NCI-H2196 (cell line): Measurements from ENCODE around the gene CKM.
A peak's percentile ranks its signal among the peaks of the same experiment; 100 is the strongest.
"Not testable (repeated sequence)": the region's sequence is repeated elsewhere in the genome, so short reads cannot be mapped to it uniquely, and the experiment has no call there.

ENCODE experiments used
- DNase-seq: peaks from one replicate; lab custom pipeline; 2025; ENCODE audit not compliant: unreplicated experiment; lab: John Stamatoyannopoulos, UW

Gene CKM

DNA sequence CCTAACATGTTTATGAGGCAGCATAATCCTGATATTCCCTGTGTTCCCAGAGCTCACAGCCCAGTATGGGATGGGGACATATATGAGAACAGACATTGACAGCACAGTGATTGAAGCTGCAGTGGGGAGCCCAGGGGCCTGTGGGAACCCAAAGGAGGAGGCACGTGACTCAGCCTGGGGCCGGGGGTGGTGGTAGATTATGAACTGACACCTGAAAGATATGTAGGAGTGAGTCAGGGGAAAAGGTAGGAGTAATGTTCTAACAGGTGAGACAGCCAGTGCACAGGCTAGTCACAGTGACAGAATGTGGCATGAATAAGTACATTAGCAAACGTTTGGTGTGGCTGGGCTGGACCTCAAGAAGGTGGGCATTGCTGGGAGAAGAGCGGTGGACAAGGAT, 29.0 kb downstream of the CKM start:
- DNase-seq: no peak

GRCh38 chr19:45291834-45292233, 30.8 kb downstream of the CKM start:
- no peak for DNase-seq

DNA sequence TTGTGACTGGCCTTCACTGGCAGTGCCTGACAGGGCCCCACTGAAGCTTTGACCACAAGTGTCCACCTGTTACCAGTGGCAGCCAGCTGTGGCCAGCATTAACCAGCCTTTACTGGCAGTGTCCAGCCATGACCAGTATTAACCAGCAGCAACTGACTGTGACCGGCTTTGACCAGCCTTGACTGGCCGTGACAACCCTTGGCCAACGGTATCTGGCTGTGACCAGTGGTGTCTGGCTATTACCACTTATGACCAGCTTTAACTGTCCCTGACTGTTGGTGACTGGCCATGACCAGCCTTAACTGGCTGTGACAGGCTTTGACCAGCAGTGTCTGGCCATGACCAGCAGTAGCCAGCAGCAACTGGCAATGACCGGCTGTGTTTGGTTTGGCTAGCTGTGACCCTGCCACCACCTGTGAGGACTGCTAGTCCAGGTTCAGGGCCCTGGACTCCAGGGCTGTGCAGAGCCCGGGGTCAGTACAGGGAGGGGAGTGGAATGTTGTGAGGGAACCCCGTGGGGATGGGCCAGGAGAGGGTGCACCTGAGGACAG, 32.2 kb downstream of the CKM start:
- DNase-seq: no peak

GRCh38 chr19:45283443-45284033, 39.1 kb downstream of the CKM start:
- DNase-seq: no peak

- no peak for DNase-seq
Measured at GRCh38 chr19:45280471-45280961, 42.2 kb downstream of the CKM start.

DNA sequence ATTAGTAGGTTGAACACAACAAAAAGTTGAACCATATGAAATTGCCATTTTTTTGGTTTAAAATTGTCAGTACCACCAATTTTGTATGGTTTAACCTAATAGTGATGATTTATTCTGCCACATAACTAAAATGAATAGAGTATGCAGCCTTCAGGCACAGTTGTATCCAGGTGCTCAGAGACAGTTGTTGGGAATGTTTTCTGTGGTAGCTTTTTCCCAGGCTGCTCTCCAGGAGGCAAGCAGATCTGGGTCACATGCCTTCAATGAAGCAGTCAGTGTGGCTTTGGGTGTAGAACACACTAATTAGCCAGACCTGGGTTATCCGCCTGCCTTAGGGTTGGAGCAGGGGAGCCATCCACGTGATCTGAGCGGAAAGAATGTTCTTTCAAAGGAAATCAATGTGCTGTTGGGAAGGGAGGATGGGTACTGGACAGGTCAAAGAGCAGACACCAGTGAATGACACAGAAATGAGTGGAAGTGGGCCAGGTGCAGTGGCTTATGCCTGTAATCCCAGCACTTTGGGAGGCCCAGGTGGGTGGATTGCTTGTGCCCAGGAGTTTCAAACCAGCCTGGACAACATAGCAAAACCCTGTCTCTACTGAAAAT, 43.0 kb downstream of the CKM start:
- DNase-seq: no peak

GRCh38 chr19:45278087-45278486, 44.6 kb downstream of the CKM start:
- DNase-seq: no peak

DNA sequence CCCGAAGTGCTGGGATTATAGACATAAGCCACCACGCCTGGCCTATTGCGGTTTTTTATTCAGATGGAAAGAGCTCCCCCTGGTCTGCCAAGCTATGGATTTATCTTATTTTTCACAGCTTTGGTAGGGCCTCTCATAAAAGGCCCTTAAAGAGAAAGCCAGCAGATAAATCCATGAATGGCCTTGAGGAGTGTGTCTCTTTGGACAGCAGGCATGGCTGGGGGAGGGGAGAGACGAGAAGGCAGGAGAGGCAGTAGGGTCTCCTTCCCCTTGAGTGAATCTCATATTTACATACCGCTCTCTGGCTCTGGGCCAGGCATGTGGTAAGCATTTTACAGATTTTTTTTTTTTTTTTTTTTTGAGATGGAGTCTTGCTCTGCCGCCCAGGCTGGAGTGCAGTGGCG, 46.4 kb downstream of the CKM start:
- DNase-seq: no peak

- peak; percentile 20 for DNase-seq
Measured at GRCh38 chr19:45275370-45275971, 47.2 kb downstream of the CKM start.

DNA sequence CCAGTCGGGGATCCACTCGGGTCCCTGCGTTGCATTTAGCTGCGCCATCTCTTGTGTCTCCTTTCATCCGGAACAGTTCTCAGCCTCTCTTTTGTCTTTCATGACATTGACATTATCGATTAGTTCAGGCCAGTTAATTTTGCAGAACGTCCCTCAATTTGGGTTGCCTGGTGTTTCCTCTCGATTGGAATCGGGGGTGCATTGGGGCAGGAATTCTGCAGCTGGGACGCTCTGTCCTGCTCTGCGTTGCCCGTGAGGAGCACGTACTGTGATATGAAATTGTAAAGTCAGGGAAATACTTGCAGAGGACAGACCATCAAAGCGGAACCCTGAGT, 49.2 kb downstream of the CKM start:
- DNase-seq: no peak

DNA sequence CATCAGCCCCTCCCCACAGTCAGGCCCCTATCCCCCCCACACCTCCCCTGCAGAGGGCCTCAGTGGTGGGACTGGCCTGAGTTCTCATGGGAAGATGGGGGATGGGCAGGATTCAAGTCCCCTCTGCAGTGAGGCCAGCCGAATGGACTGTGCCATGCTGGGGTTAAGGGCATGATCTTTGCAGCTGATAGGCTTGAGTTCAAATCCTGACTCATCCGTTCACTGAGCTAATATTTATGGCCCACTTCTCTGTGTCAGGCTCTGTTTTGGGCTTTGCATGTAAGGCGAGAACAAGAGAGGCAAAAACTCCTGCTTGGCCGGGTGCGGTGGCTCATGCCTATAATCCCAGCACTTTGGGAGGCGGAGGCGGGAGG, 51.0 kb downstream of the CKM start:
- no peak for DNase-seq

DNA sequence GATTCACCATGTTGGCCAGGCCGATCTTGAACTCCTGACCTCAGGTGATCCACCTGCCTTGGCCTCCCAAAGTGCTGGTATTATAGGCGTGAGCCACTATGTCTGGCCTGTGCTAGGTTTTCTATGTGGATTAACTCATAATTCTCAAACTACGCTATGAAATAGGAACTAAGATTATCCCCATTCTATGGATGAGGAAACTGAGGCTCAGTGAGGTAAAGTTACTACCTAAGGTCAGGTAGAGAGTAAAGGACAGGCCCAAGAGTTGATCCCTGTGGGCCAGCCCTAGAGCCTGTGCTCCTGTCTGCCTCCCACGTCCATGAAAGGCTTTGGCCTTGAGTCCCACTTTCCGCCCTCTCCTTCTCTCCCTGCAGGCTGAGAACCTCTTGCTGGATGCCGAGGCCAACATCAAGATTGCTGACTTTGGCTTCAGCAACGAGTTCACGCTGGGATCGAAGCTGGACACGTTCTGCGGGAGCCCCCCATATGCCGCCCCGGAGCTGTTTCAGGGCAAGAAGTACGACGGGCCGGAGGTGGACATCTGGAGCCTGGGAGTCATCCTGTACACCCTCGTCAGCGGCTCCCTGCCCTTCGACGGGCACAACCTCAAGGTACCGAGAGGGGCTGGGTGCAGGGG, 51.5 kb downstream of the CKM start:
- DNase-seq: no peak

DNA sequence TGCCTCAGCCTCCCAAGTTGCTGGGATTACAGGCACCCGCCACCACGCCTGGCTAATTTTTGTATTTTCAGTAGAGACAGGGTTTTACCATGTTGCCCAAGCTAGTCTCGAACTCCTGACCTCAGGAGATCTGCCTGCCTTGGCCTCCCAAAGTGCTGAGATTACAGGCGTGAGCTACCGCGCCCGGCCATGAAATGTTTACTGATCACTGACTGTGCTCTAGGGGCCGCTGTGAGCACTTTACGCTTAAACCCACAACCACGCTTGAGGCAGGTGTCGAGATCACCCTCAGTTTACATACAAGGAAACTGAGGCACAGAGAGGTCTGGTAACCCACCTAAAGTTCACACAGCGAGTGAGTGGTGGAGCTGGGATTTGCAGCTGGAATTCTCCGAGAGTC, 52.7 kb downstream of the CKM start:
- not testable (repeated sequence) for DNase-seq

DNA sequence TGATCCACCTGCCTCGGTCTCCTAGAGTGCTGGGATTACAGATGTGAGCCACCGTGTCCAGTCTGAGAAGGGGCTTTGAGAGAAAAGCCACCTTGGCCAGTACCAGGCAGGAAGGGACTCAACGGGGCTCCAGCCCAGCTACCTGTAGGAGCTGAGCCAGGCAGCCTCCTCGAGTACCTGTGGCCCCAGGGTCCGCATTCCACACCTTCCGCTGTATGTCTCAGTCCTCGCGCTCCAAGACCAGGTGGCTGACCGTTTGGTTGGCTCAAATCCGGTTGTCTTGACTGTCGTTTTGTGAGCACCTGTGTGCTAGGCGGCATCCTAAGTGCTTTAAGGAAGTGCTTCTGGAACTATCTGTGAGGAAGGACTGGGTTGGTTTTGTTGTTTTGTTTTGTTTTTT, 55.4 kb downstream of the CKM start:
- no peak for DNase-seq

GRCh38 chr19:45265375-45265774, 57.3 kb downstream of the CKM start:
- DNase-seq: no peak

DNA sequence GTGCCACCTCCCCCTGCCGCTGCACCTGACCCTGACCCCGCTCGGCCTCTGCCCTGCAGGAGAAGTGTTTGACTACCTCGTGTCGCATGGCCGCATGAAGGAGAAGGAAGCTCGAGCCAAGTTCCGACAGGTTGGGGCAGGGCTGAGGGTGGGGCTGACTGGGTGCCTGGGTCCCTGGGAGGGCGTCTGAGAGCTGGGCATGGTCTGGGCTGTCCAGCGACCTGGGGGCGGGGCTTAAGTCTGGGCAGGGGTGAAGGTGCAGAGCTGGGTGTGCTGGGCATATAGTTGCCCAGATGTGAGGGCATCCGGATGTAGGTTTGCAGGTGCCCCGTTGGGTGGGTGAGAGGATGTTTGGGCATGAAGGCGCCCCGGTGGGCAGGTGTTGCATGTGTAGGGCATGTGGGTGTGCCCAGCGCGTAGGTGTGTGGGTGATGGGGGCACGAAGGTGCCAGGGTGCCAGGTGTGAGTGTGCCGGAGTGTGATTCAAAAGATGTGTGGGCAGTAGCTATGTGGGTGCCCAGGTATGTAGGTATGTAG, 57.8 kb downstream of the CKM start:
- no peak for DNase-seq

GRCh38 chr19:45263013-45263412, 59.7 kb downstream of the CKM start:
- no peak for DNase-seq

DNA sequence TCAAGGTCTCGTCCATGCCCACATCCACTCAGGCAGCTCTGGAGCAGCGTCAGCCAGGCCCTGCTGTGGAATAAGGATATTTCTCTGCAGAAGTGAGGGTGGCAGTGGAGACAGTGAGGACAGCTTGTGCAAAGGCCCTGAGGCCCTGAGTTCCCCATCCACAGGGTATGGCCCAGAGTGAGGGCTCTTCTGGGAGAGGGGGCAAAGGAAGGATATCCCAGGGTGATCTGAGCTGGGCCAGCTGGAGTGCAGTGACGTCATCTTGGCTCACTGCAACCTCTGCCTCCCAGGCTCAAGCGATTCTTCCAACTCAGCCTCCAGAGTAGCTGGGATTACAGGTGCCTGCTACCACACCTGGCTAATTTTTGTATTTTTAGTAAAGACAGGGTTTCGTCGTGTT, 60.1 kb downstream of the CKM start:
- no peak for DNase-seq

DNA sequence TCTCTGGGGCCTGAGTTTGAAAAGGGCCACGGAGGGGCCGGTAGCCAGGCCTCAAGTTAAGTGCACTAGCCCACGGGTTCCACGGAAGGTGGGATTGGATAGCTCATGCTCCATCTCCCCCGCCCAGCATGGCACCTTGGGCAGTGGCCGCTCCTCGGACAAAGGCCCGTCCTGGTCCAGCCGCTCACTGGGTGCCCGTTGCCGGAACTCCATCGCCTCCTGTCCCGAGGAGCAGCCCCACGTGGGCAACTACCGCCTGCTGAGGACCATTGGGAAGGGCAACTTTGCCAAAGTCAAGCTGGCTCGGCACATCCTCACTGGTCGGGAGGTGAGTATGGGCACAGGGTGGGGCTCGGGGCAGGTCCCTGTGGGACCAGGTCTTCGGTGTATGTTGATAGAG, 63.8 kb downstream of the CKM start:
- no peak for DNase-seq

DNA sequence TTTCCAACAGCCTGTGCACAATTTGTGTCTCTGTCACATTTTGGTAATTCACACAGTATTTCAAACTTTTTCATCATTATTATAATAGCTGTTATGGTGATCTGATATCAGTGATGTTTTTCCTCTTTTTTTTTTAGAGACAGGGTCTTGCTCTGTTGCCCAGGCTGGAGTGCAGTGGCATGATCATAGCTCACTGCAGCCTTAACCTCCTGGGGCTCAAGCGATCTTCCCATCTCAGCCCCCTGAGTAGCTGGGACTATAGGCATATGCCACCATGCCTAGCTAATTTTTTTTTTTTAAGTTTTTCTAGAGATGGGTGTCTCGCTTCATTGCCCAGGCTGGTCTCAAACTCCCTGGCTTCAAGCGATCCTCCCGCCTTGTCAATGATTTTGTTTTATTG, 65.8 kb downstream of the CKM start:
- no peak for DNase-seq
